Neural cell (in vitro differentiated cells): ENCODE data around the gene SMAD7. TPM values are rescaled to one million over a fixed set of nuclear protein-coding genes. Genes with fewer than 3 reads are reported as not detected.

ENCODE experiments used
- H2AFZ ChIP-seq: fragments of 200-600, 300-800 bp; sonication (generic), shearing (Covaris generic); 2 replicates; pipeline ENCODE4 v1.6.0; 2014; ENCODE audit warnings: low read depth, mild to moderate bottlenecking, antibody characterized with exemption, low read length, moderate library complexity
- H3F3A ChIP-seq: fragments of 200-600 bp; shearing (Covaris generic); 2 replicates; pipeline ENCODE4 v1.6.1; 2016; ENCODE audit warnings: mild to moderate bottlenecking, moderate library complexity, mixed read lengths, antibody characterized with exemption, low read length; ENCODE audit not compliant: insufficient read depth, poor library complexity, severe bottlenecking
- H3K27ac ChIP-seq: fragments of 200-600, 300-800 bp; sonication (generic), shearing (Covaris generic); 2 replicates; pipeline ENCODE4 v1.5.1; 2014; ENCODE audit warnings: mild to moderate bottlenecking, low read length, moderate library complexity
- H3K27me3 ChIP-seq: fragments of 300-800, 200-600 bp; sonication (generic), shearing (Covaris generic); 2 replicates; pipeline ENCODE4 v1.6.0; 2014; ENCODE audit warnings: mild to moderate bottlenecking, low read depth, low read length, moderate library complexity; ENCODE audit not compliant: insufficient read depth
- H3K36me3 ChIP-seq: fragments of 300-800, 200-600 bp; sonication (generic), shearing (Covaris generic); 2 replicates; pipeline ENCODE4 v1.5.1; 2014; ENCODE audit warnings: mild to moderate bottlenecking, antibody characterized with exemption, low read length, moderate library complexity; ENCODE audit not compliant: insufficient read depth
- H3K4me2 ChIP-seq: fragments of 300-800, 200-600 bp; sonication (generic), shearing (Covaris generic); 2 replicates; pipeline ENCODE4 v1.6.0; 2014; ENCODE audit warnings: mild to moderate bottlenecking, low read length
- H3K4me3 ChIP-seq: fragments of 300-800, 200-600 bp; sonication (generic), shearing (Covaris generic); 2 replicates; pipeline ENCODE4 v1.5.1; 2014; ENCODE audit warnings: mild to moderate bottlenecking, low read length, moderate library complexity
- H3K79me2 ChIP-seq: fragments of 200-600 bp; shearing (Covaris generic); replicated peaks from 2 replicates; pipeline ENCODE4 v1.6.0; 2014; ENCODE audit warnings: mild to moderate bottlenecking, low read length, moderate library complexity; ENCODE audit not compliant: insufficient read depth
- H3K9ac ChIP-seq: fragments of 300-800, 200-600 bp; sonication (generic), shearing (Covaris generic); 2 replicates; pipeline ENCODE4 v1.6.1; 2016; ENCODE audit warnings: mild to moderate bottlenecking, low read length, mixed read lengths
- H3K9me2 ChIP-seq: fragments of 200-600 bp; shearing (Covaris generic); 2 replicates; pipeline ENCODE4 v1.6.1; 2016; ENCODE audit warnings: mild to moderate bottlenecking, low read length, mixed read lengths; ENCODE audit not compliant: insufficient read depth
- H3K9me3 ChIP-seq: fragments of 200-600, 300-800 bp; sonication (generic), shearing (Covaris generic); 2 replicates; pipeline ENCODE4 v1.6.1; 2016; ENCODE audit warnings: mild to moderate bottlenecking, mixed run types, low read length, moderate library complexity, mixed read lengths
- H4K20me1 ChIP-seq: fragments of 200-600 bp; shearing (Covaris generic); 2 replicates; pipeline ENCODE4 v1.6.1; 2016; ENCODE audit warnings: mild to moderate bottlenecking, mixed run types; ENCODE audit not compliant: insufficient read depth
- CTCF ChIP-seq: fragments of 450-650 bp; IDR thresholded peaks from 2 replicates; pipeline ENCODE4 v1.5.1; 2014; ENCODE audit warnings: antibody characterized with exemption, mild to moderate bottlenecking, moderate library complexity; ENCODE audit not compliant: poor library complexity, severe bottlenecking
- EP300 ChIP-seq: fragments of 450-650 bp; conservative IDR thresholded peaks from 2 replicates; pipeline ENCODE4 v1.6.1; 2014; ENCODE audit warnings: antibody characterized with exemption, mild to moderate bottlenecking, moderate library complexity; ENCODE audit not compliant: poor library complexity, severe bottlenecking
- EZH2 ChIP-seq: fragments of 200-600, 300-800 bp; shearing (Covaris generic), sonication (generic); IDR thresholded peaks from 2 replicates; pipeline ENCODE4 v1.6.1; 2014; ENCODE audit warnings: antibody characterized with exemption, low read length, borderline replicate concordance, mild to moderate bottlenecking; ENCODE audit not compliant: insufficient read depth, poor library complexity, severe bottlenecking
- MXI1 ChIP-seq: fragments of 450-650 bp; conservative IDR thresholded peaks from 2 replicates; pipeline ENCODE4 v1.6.1; 2014; ENCODE audit warnings: antibody characterized with exemption, mild to moderate bottlenecking; ENCODE audit not compliant: poor library complexity, severe bottlenecking
- POLR2AphosphoS5 ChIP-seq: IDR thresholded peaks from 2 replicates; pipeline ENCODE4 v1.6.1; 2012
- RAD21 ChIP-seq: fragments of 450-650 bp; conservative IDR thresholded peaks from 2 replicates; pipeline ENCODE4 v1.6.1; 2014; ENCODE audit warnings: antibody characterized with exemption, mild to moderate bottlenecking, moderate library complexity
- REST ChIP-seq: IDR thresholded peaks from 2 replicates; pipeline ENCODE4 v1.6.1; 2012; ENCODE audit warnings: borderline replicate concordance
- SMC3 ChIP-seq: fragments of 450-650 bp; conservative IDR thresholded peaks from 2 replicates; pipeline ENCODE4 v1.6.1; 2014; ENCODE audit warnings: antibody characterized with exemption, mild to moderate bottlenecking, moderate library complexity; ENCODE audit not compliant: poor library complexity
- TAF1 ChIP-seq: IDR thresholded peaks from 2 replicates; pipeline ENCODE4 v1.6.1; 2012; ENCODE audit warnings: low read depth
- polyA plus RNA-seq: library from polyadenylated mRNA; depleted of rRNA; stranded (reverse); fragments of >200 nt; gene quantifications from 2 replicates; pipeline ENCODE4 v1.2.3, GENCODE V29; 2014

Gene SMAD7
- polyA plus RNA-seq, 1 donor from 2014 or later: 3.8 TPM

GRCh38 chr18:48962252-48962993, 11.7 kb upstream of the SMAD7 start:
- Histone ChIP-seq H2AFZ (no peak overlapping the region), H3K36me3 (no peaks in the 10 kb centered on the region), H3K27me3 (no peaks in the 10 kb centered on the region), H3K4me3 (no peak overlapping the region), H3K4me2 (no peak overlapping the region), H3F3A (no peaks in the 10 kb centered on the region), H4K20me1 (no peaks in the 10 kb centered on the region), H3K79me2 (no peaks in the 10 kb centered on the region), H3K9me3 (no peaks in the 10 kb centered on the region), H3K9ac (no peak overlapping the region), H3K27ac (no peak overlapping the region), H3K9me2 (no peaks in the 10 kb centered on the region)
- TF ChIP-seq RAD21: no peak
- TF ChIP-seq MXI1: no peak
- no peak for TF ChIP-seq CTCF
- no peak for TF ChIP-seq TAF1
- TF ChIP-seq EZH2: no peak
- no peak for TF ChIP-seq SMC3
- TF ChIP-seq REST: no peak
- TF ChIP-seq POLR2AphosphoS5: no peak
- TF ChIP-seq EP300: no peak

- H3K79me2 ChIP-seq: no peaks in the 10 kb centered on the region
- H3K4me3 ChIP-seq: no peak overlapping the region
- no peak overlapping the region for H3K4me2 ChIP-seq
- no peaks in the 10 kb centered on the region for H3K9me2 ChIP-seq
- no peaks in the 10 kb centered on the region for H3K9me3 ChIP-seq
- H3K27ac ChIP-seq: no peak overlapping the region
- H3K9ac ChIP-seq: no peak overlapping the region
- H3K36me3 ChIP-seq: no peaks in the 10 kb centered on the region
- TF ChIP-seq POLR2AphosphoS5 (no peak), TAF1 (no peak), REST (no peak), CTCF (no peak), SMC3 (no peak), EZH2 (no peak), MXI1 (no peak), RAD21 (no peak), EP300 (no peak)
- H3F3A ChIP-seq: no peaks in the 10 kb centered on the region
- H2AFZ ChIP-seq: no peak overlapping the region
- H3K27me3 ChIP-seq: no peaks in the 10 kb centered on the region
- no peaks in the 10 kb centered on the region for H4K20me1 ChIP-seq
Observed at GRCh38 chr18:48961547-48961946, 10.8 kb upstream of the SMAD7 start.
